HG02588 (cell line): ENCODE results near the gene TTC3.
"Not testable (repeated sequence)": the region's sequence is repeated elsewhere in the genome, so short reads cannot be mapped to it uniquely, and the experiment has no call there.

ENCODE experiments used
- ATAC-seq: cut with Tn5 transposase; IDR thresholded peaks from one replicate; pipeline ENCODE4 v1.9.1; 2021; ENCODE audit warnings: mild to moderate bottlenecking, moderate library complexity; ENCODE audit not compliant: unreplicated experiment

TTC3 gene

DNA sequence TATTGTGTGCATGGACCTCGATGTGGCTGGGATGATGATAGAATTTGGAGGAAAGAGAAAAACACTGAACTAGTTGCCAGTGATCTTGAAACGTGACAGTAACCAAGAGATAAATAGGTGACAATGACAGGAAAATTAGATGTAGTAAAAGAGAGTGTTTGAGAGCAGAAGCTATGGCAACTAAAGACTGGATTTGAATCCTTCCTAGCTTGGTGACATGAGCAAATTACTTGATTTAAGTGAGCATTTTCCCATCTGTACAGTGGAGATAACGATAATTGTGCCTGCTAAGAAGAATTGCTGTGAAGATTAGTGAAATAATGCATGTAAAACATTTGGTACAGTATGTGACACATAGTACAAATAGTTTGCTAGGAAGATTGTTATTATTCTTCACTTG is 12.7 kb downstream of the TTC3 start:
- ATAC-seq: no peak

- ATAC-seq: no peak
These were observed 14.1 kb downstream of the TTC3 start for GRCh38 chr21:37087188-37087587.

DNA sequence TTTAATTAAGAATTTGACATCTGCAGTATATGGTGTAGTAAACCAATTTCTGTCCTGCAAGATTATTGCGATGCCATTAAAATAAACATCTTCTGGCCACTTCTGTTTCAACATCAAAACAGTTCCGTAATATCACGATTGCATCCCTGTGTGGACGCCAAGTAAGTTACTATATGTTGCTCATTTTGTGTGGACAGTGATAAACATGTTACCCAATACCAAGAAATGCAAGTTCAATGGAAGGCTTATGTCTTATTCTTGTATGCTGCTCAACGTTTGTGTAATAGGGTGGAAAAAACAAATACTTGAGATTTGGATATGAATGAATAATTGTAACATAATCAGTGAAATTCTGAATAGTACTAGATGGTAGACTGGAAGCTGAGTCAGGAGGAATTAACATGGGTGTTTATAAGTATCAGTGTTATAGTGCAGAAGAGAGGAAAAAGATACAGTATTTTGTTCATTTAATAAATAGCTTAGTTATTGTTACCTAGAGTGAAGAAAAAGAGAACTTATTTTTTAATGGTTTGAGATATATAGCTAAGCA is 15.2 kb downstream of the TTC3 start:
- no peak for ATAC-seq

- no peak for ATAC-seq
These were observed 20.9 kb downstream of the TTC3 start for GRCh38 chr21:37093977-37094376.

- ATAC-seq: no peak
These were observed 22.8 kb downstream of the TTC3 start for GRCh38 chr21:37095821-37096220.

DNA sequence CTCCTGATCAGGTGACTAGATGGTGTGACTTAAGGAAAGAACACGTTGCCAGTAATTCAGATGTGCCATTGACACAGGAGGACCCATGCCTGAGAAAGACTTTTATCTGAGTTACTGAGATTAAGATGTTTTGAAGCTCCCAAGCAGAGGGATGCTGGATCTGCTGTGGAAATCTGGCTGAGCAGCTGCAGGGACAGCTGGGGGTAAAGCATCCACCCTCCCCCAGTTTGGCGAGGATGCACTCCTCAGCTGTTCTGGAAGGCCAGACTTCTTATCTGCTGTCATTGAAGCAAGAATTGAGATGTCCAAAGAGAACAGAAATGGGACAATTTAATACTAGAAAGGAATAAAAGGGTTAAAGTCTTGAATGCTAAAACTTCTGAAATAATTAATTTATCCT is 25.7 kb downstream of the TTC3 start:
- no peak for ATAC-seq

GRCh38 chr21:37100316-37100715 is 27.3 kb downstream of the TTC3 start:
- no peak for ATAC-seq

- no peak for ATAC-seq
These were observed 28.3 kb downstream of the TTC3 start for GRCh38 chr21:37101384-37101783.

GRCh38 chr21:37102746-37103145 is 29.7 kb downstream of the TTC3 start:
- not testable (repeated sequence) for ATAC-seq

DNA sequence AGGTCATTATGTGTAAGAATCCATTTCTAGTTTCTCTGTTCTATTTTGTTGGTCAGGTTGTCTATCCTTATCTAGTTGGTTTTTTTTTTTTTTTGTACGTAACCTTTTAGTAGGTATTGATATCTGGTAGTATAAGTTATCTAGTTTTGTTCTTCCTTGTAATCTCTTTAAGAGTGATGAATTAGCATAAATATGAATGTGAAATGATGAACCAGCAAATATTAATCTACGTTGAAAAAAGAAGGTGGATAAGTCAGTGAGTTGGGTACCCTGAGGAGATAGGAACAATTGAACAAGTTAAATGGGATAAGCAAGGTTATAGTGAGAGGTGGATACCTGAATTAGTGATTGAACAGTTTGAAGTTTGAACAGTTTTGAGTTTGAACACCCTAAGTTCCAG is 33.9 kb downstream of the TTC3 start:
- ATAC-seq: no peak

- not testable (repeated sequence) for ATAC-seq
These were observed 38.0 kb downstream of the TTC3 start for GRCh38 chr21:37111029-37111428.

DNA sequence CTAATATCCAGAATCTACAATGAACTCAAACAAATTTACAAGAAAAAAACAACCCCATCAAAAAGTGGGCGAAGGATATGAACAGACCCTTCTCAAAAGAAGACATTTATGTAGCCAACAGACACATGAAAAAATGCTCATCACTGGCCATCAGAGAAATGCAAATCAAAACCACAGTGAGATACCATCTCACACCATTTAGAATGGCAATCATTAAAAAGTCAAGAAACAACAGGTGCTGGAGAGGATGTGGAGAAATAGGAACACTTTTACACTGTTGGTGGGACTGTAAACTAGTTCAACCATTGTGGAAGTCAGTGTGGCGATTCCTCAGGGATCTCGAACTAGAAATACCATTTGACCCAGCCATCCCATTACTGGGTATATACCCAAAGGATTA is 41.2 kb downstream of the TTC3 start:
- ATAC-seq: not testable (repeated sequence)

DNA sequence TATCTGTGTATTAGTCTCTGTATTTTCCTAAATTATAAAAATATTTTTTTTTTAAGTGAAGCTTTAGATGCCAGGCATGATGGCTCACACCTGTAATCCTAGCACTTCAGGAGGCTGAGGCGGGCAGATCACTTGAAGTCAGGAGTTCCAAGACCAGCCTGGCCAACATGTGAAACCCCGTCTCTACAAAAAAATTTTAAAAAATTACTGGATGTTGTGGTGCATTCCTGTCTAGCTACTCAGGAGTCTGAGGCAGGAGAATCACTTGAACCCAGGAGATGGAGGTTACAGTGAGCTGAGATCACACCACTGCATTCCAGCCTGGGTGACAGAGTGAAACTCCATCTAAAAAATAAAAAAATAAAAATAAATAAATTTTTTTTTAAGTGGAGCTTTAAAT is 43.4 kb downstream of the TTC3 start:
- ATAC-seq: not testable (repeated sequence)

DNA sequence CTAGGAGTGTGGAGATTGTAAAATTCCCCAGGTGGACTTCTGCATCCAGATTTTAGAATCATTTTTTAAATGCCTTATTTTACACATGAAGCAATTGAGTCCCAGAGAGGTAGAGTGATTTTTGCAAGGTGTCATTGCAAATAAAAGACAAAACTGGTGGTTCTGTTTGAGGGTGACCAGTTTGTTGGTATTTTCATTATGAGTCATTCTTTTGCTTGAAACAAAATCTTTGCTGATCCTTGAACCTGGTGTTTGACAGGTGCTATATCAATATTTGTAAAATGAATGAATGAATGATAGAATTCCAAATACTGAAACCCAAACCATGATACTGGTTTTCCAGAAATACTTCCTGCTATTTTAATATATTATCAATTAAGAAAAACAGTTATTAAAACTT is 44.1 kb downstream of the TTC3 start:
- no peak for ATAC-seq

GRCh38 chr21:37118187-37118826 is 45.3 kb downstream of the TTC3 start:
- no peak for ATAC-seq

DNA sequence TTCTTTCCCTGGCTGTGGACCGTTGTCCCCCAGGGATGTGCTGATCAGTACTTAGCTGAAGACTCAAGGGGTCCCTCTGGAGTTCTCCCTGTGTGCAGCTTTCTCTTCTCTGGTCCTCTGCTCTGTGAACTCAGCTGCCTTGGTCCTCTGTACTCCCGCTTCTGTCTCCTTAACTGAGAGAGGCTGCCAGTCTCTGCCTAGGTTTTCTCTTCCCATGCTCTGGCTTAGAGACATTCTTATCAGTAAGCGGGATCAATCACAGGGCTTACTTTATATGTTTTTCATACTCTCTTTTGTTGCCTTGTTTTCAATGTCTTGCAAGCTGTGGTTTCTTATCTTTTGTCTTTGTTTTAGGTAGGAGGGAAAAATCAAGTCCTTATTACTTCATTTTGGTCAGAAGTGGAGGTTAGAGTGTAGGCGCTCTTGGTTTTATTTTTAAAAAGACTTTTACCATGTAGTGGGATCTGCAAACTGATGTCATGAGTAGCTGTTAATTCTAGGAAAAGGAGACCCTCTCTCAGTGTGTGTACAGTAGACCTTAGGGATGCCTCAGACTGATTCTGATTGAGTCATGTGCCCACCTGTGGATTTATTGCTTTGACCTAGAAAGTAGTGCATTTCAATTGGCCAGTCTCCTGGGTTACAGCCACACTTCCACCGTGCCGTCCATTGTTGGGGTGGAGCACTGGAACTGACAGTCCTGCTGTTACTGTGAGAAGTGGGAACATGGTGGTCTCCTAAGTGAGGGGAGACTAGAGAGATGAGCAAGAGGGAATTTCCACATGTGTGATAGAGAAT is 46.6 kb downstream of the TTC3 start:
- no peak for ATAC-seq

DNA sequence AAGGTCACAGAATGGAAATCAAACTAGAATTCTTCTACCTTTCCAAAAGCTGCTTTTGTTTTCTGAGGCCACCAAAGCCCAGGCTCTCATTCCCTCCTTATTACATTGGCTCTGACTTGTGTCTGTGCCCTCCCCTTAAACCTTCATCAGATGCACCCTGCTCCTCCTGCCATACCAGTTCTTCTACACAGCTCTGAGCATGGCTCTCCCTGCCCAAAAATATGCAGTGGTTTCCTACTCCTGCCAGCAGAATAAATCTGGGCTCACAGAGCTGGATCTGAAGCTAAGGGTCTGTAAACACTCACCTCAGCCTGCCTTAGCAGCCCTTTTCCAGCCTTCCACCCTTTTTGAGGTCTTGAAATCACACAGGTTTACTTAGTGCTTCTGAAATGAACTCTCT is 55.0 kb downstream of the TTC3 start:
- ATAC-seq: no peak

DNA sequence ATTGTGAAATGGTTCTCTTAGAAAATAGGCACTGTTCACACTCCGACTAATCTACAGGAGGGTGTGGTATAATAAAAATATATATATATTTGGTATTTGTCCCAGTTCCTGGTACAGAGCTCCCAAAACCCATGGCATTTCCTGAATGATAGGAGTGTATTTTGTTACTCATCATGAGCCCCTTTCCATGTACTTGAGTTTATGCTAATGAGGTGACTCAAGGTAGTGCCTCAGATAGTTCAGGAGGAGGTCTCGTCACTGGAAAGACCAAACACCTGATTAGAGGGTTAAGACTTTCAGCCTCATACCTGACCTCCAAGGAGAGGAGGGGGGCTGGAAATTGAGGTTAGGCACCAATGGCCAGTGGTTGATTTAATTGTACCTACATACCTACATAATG is 57.9 kb downstream of the TTC3 start:
- ATAC-seq: no peak

- ATAC-seq: no peak
These were observed 63.2 kb downstream of the TTC3 start for GRCh38 chr21:37136261-37136660.

- no peak for ATAC-seq
These were observed 63.7 kb downstream of the TTC3 start for GRCh38 chr21:37136744-37137143.

GRCh38 chr21:37139154-37139553 is 66.1 kb downstream of the TTC3 start:
- no peak for ATAC-seq

DNA sequence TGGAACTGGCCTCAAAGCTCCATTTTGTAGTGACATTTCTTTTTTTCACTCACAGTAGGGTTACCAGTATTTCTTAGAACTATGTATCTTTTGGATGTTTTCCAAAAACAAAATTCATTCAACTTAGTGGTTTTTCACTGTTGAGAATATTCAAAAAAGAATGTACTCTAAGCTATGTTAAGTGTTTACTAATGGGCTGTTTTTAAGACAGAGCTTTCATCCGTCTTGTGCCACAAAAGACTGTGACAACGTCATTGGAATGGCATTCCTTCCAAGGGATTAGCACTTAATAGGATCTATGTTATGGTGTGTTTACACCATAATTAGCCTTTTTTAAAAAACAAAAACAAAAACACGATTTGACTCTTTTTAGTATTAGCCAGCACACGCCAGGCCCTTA is 66.8 kb downstream of the TTC3 start:
- ATAC-seq: no peak
